K562 (cell line): ENCODE data around the gene B4GALNT4. TPM values are rescaled to one million over a fixed set of nuclear protein-coding genes. Genes with fewer than 3 reads are reported as not detected.

Source experiments
- ATAC-seq: fragments of 200-7000 bp; cut with Tn5 transposase; 3 replicates; pipeline ENCODE4 v1.9.1; 2020; ENCODE audit warnings: moderate library complexity
- BruUV-seq: library from RNA; stranded (reverse); fragments of 400-500 nt; replicated peaks from 2 replicates; lab custom pipeline; 2021; lab: Mats Ljungman, UMichigan
- CTCF ChIA-PET: fragments of 300-600 bp; formaldehyde crosslinking; extraction: SDS; loops from one replicate; lab custom pipeline; 2021; ENCODE audit warnings: low intra/inter-chr PET ratio; lab: Yijun Ruan, JAX
- POLR2A ChIA-PET: fragments of 300-600, 350-650 bp; sonication (Branson Sonifier 250); formaldehyde crosslinking; extraction: SDS; loops from one replicate; lab custom pipeline; 2021; ENCODE audit warnings: antibody characterized with exemption, inconsistent platforms; lab: Yijun Ruan, JAX
- DNase-seq, 4 experiments: peaks; one replicate each; pipeline versions ENCODE4 v3.0.0 to v3.0.0-alpha.2; 2011 to 2018; ENCODE audit warnings: low spot score in 3 of 4, mixed read lengths in 3 of 4; ENCODE audit errors: extremely low read depth in 1 of 4
- FAIRE-seq: peaks from 2 replicates; lab custom pipeline; 2011; peaks lifted over from hg19 to GRCh38; lab: Jason Lieb, UNC
- H2AFZ ChIP-seq: 2 replicates; pipeline ENCODE4 v1.6.0; 2011; ENCODE audit warnings: low read depth, low read length, control low read depth, inconsistent platforms
- H3K27ac ChIP-seq: fragments of 200-600 bp; 3 replicates; pipeline ENCODE4 v1.8.0; 2011; ENCODE audit warnings: low read depth, mild to moderate bottlenecking, control low read depth, inconsistent platforms, low read length, moderate library complexity, mixed read lengths; ENCODE audit errors: extremely low read depth
- H3K27me3 ChIP-seq, 2 experiments: fragments of 300-600 bp in 1 of 2; 2 replicates in 1 of 2; 3 replicates in 1 of 2; pipeline versions ENCODE4 v1.6.0 to v1.8.0; 2011; ENCODE audit warnings: inconsistent platforms in 2 of 2, low read length in 2 of 2, mild to moderate bottlenecking in 1 of 2, mixed read lengths in 1 of 2, moderate library complexity in 1 of 2; ENCODE audit not compliant: control insufficient read depth in 2 of 2, insufficient read depth in 2 of 2
- H3K36me3 ChIP-seq: fragments of 300-600 bp; 3 replicates; pipeline ENCODE4 v1.8.0; 2011; ENCODE audit warnings: mild to moderate bottlenecking, low read length, inconsistent platforms; ENCODE audit not compliant: control insufficient read depth, insufficient read depth
- H3K4me1 ChIP-seq, 2 experiments: fragments of 200-600 bp in 1 of 2; replicated peaks in 1 of 2; 2 replicates in 1 of 2; 3 replicates in 1 of 2; pipeline versions ENCODE4 v1.5.1 to v1.8.0; 2011; ENCODE audit warnings: inconsistent platforms in 2 of 2, low read length in 2 of 2, mild to moderate bottlenecking in 1 of 2, mixed read lengths in 1 of 2, moderate library complexity in 1 of 2; ENCODE audit not compliant: control insufficient read depth in 2 of 2, insufficient read depth in 2 of 2
- H3K4me2 ChIP-seq: 2 replicates; pipeline ENCODE4 v1.6.1; 2011; ENCODE audit warnings: low read length, control low read depth, inconsistent platforms, mixed read lengths; ENCODE audit not compliant: insufficient read depth
- H3K4me3 ChIP-seq: fragments of 200-600 bp; sonication (generic), shearing (Covaris generic); 2 replicates; pipeline ENCODE4 v1.5.1; 2016; ENCODE audit warnings: control low read depth, inconsistent platforms
- H3K79me2 ChIP-seq: fragments of 200-600 bp; 3 replicates; pipeline ENCODE4 v1.8.0; 2011; ENCODE audit warnings: low read length, inconsistent platforms; ENCODE audit not compliant: control insufficient read depth, insufficient read depth
- H3K9ac ChIP-seq, 2 experiments: 2 replicates each; pipeline versions ENCODE4 v1.6.0 to v1.6.1; 2011; ENCODE audit warnings: low read depth in 2 of 2, low read length in 2 of 2, control low read depth in 1 of 2, inconsistent platforms in 1 of 2, mild to moderate bottlenecking in 1 of 2, mixed read lengths in 1 of 2; ENCODE audit not compliant: insufficient read depth in 1 of 2
- H3K9me1 ChIP-seq: one replicate; pipeline ENCODE4 v1.6.0; 2011; ENCODE audit warnings: inconsistent platforms, mild to moderate bottlenecking, low read length, moderate library complexity; ENCODE audit not compliant: control insufficient read depth, insufficient read depth
- H3K9me3 ChIP-seq: replicated peaks from 2 replicates; pipeline ENCODE4 v1.5.1; 2011; ENCODE audit warnings: low read depth, low read length, inconsistent platforms; ENCODE audit not compliant: control insufficient read depth, insufficient read depth
- H4K20me1 ChIP-seq: replicated peaks from 2 replicates; pipeline ENCODE4 v1.6.1; 2011; ENCODE audit warnings: low read length, inconsistent platforms, mixed read lengths; ENCODE audit not compliant: control insufficient read depth, insufficient read depth
- ESRRB ChIP-seq: fragments of 250-450 bp; sonication (Bioruptor Pico); IDR thresholded peaks from 2 replicates; pipeline ENCODE4 v1.5.0; 2020; ENCODE audit warnings: mild to moderate bottlenecking, moderate library complexity, borderline replicate concordance
- FIP1L1 ChIP-seq: fragments of 200-400 bp; formaldehyde crosslinking; IDR thresholded peaks from 2 replicates; pipeline ENCODE4 v1.6.1; 2018; ENCODE audit warnings: mild to moderate bottlenecking, low read depth, low read length; ENCODE audit not compliant: poor library complexity, severe bottlenecking
- POLR2AphosphoS5 ChIP-seq: IDR thresholded peaks from 2 replicates; pipeline ENCODE4 v1.6.1; 2011; ENCODE audit warnings: mild to moderate bottlenecking, low read depth, low read length, moderate library complexity; ENCODE audit not compliant: control insufficient read depth, insufficient read depth
- POLR3A ChIP-seq: IDR thresholded peaks from 2 replicates; pipeline ENCODE4 v1.6.1; 2011; ENCODE audit warnings: borderline replicate concordance, mild to moderate bottlenecking, moderate library complexity; ENCODE audit not compliant: insufficient read length, insufficient read depth; ENCODE audit errors: extremely low read depth
- TSC22D4 ChIP-seq: fragments of 450-650 bp; IDR thresholded peaks from 2 replicates; pipeline ENCODE4 v1.6.1; 2016; ENCODE audit warnings: missing genetic modification characterization, missing biosample characterization, control low read depth
- ZNF407 ChIP-seq: fragments of 450-650 bp; IDR thresholded peaks from 2 replicates; pipeline ENCODE4 v1.6.1; 2016; ENCODE audit warnings: low read depth
- WGBS: fragments of 100-300 bp; shearing (Covaris generic); methylation state at CpG from one replicate; pipeline ENCODE4 v1.1.6; 2016; ENCODE audit warnings: low coverage, mixed read lengths; ENCODE audit not compliant: insufficient coverage; ENCODE audit errors: missing lambda C conversion rate; 5-methylcytosine and 5-hydroxymethylcytosine counted together
- in situ Hi-C: fragments of 300-500 bp; cut with MboI; formaldehyde crosslinking; loops from 4 replicates; pipeline ENCODE4 v1.15.0; 2018; ENCODE audit warnings: inconsistent platforms, mixed read lengths
- intact Hi-C: fragments of 100-400 bp; cut with micrococcal nuclease; formaldehyde crosslinking; loops from 2 replicates; pipeline ENCODE4 v1.14.2; 2022
- polyA plus RNA-seq, 8 experiments: library from polyadenylated mRNA; depleted of rRNA in 4 of 8; stranded (reverse) in 5 of 8; unstranded in 3 of 8; fragments of >200 nt; fragmentation: Nextera tagmentation in 2 of 8; fragmentation: Illumina TruSeq in 1 of 8; extraction: Ambion mirVana in 2 of 8; extraction: Trizol in 1 of 8; gene quantifications; 2 replicates each; pipeline versions ENCODE4 v1.2.1 to v1.2.3, GENCODE V29; 2011 to 2014; ENCODE audit warnings: inconsistent platforms in 1 of 8, missing spikeins in 1 of 8
- total RNA-seq, 7 experiments: library from RNA; depleted of rRNA in 6 of 7; stranded (reverse); fragments of >200 nt in 6 of 7; fragmentation: Illumina TruSeq in 2 of 7; extraction: Trizol in 2 of 7; gene quantifications; 2 replicates each; pipeline versions ENCODE4 v1.2.1 to v1.2.3, GENCODE V29; 2011 to 2021; ENCODE audit warnings: low replicate concordance in 1 of 7
- TF ChIP-seq, protein P1 (sequence below): fragments of 450-650 bp; IDR thresholded peaks from 2 replicates; pipeline ENCODE4 v1.6.1; 2016
- TF ChIP-seq, protein P2 (sequence below): sonication (generic); formaldehyde crosslinking; IDR thresholded peaks from 2 replicates; pipeline ENCODE4 v1.8.1; 2023; ENCODE audit warnings: mild to moderate bottlenecking, missing genetic modification reagents

The B4GALNT4 gene
- total and polyA plus RNA-seq, 9 of the 15 experiments (the other 6 are each of a cell fraction or from before 2014, with no cell fraction given), result 0.20 to 37.1 (median 10.8) TPM; not detected in 1

GRCh38 chr11:335779-336658 is 33.3 kb upstream of the B4GALNT4 start:
- Histone ChIP-seq H3K9me3 (peaks cover 7% of the 10 kb centered on the region; the same call in 1 of the 2 replicates), H3K9ac (peak overlapping the region; percentile 57 to 80; a peak in 3 of 4 replicates), H4K20me1 (no peaks in the 10 kb centered on the region), H3K9me1 (no peaks in the 10 kb centered on the region), H3K79me2 (no peaks in the 10 kb centered on the region), H3K4me3 (no peak overlapping the region), H3K4me2 (peak overlapping the region; percentile 56), H3K27ac (peak overlapping the region; percentile 75), H2AFZ (peak overlapping the region; percentile 98), H3K36me3 (no peaks in the 10 kb centered on the region), H3K4me1 (peaks cover 30% of the 10 kb centered on the region in 2 experiments), H3K27me3 (no peaks in the 10 kb centered on the region)
- ATAC-seq (peak; percentile 59), DNase-seq (peak in 3 of 4 experiments; percentile 25 to 63 (median 25)), FAIRE-seq (peak; percentile 81)
- intact Hi-C loops, result no loop called here
- ChIA-PET POLR2A (interaction anchor here (1.4 kb wide), 1 partner anchor 9 kb away, joined by 11 read pairs; no protein-coding TSS in a partner anchor), CTCF (no interaction called here)
- in situ Hi-C loops, result no loop called here
- 24% methylated on average over 14 of the region's 15 CpGs for WGBS
- BruUV-seq, result no TSS peak
- TF ChIP-seq FIP1L1, result no peak
- TF ChIP-seq ESRRB (CRISPR knock-in tag), result no peak
- TF ChIP-seq, protein P1, sequence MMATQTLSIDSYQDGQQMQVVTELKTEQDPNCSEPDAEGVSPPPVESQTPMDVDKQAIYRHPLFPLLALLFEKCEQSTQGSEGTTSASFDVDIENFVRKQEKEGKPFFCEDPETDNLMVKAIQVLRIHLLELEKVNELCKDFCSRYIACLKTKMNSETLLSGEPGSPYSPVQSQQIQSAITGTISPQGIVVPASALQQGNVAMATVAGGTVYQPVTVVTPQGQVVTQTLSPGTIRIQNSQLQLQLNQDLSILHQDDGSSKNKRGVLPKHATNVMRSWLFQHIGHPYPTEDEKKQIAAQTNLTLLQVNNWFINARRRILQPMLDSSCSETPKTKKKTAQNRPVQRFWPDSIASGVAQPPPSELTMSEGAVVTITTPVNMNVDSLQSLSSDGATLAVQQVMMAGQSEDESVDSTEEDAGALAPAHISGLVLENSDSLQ, result 0 out of 2 replicates have a peak, but pooled peaks have one; percentile 7
- no peak for TF ChIP-seq TSC22D4 (tag)
- no peak for TF ChIP-seq POLR3A
- TF ChIP-seq ZNF407, result no peak
- TF ChIP-seq POLR2AphosphoS5, result no peak
- TF ChIP-seq, protein P2, sequence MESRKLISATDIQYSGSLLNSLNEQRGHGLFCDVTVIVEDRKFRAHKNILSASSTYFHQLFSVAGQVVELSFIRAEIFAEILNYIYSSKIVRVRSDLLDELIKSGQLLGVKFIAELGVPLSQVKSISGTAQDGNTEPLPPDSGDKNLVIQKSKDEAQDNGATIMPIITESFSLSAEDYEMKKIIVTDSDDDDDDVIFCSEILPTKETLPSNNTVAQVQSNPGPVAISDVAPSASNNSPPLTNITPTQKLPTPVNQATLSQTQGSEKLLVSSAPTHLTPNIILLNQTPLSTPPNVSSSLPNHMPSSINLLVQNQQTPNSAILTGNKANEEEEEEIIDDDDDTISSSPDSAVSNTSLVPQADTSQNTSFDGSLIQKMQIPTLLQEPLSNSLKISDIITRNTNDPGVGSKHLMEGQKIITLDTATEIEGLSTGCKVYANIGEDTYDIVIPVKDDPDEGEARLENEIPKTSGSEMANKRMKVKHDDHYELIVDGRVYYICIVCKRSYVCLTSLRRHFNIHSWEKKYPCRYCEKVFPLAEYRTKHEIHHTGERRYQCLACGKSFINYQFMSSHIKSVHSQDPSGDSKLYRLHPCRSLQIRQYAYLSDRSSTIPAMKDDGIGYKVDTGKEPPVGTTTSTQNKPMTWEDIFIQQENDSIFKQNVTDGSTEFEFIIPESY (CRISPR knock-in tag), result no peak
